DND-41 (cell line): ENCODE measurements around the gene COQ2.

Source experiments
- ATAC-seq: fragments of 200-7000 bp; cut with Tn5 transposase; 3 replicates; pipeline ENCODE4 v1.9.1; 2021; ENCODE audit warnings: low read depth; ENCODE audit not compliant: insufficient read depth
- DNase-seq: peaks from one replicate; pipeline ENCODE4 v3.0.0-alpha.2; 2020
- H2AFZ ChIP-seq: 2 replicates; pipeline ENCODE4 v1.6.0; 2012; ENCODE audit warnings: low read depth, low read length
- H3K27ac ChIP-seq: 2 replicates; pipeline ENCODE4 v1.5.1; 2012; ENCODE audit warnings: low read length, inconsistent platforms
- H3K27me3 ChIP-seq: fragments of 200-600 bp; sonication (generic); 2 replicates; pipeline ENCODE4 v1.6.0; 2012; ENCODE audit warnings: low read length, mild to moderate bottlenecking, inconsistent platforms; ENCODE audit not compliant: insufficient read depth, poor library complexity
- H3K36me3 ChIP-seq: 2 replicates; pipeline ENCODE4 v1.5.1; 2012; ENCODE audit warnings: low read length, inconsistent platforms; ENCODE audit not compliant: insufficient read depth
- H3K4me1 ChIP-seq: 2 replicates; pipeline ENCODE4 v1.5.1; 2012; ENCODE audit warnings: mild to moderate bottlenecking, low read length; ENCODE audit not compliant: insufficient read depth
- H3K4me2 ChIP-seq: 2 replicates; pipeline ENCODE4 v1.6.0; 2012; ENCODE audit warnings: mild to moderate bottlenecking, moderate library complexity, low read length, inconsistent platforms; ENCODE audit not compliant: insufficient read depth
- H3K4me3 ChIP-seq, 2 experiments: fragments of 200-600 bp in 1 of 2; shearing (Covaris generic) in 1 of 2; 2 replicates each; pipeline ENCODE4 v1.5.1; 2012 to 2016; ENCODE audit warnings: inconsistent platforms in 2 of 2, low read length in 2 of 2, mild to moderate bottlenecking in 2 of 2, low read depth in 1 of 2, moderate library complexity in 1 of 2
- H3K79me2 ChIP-seq: 2 replicates; pipeline ENCODE4 v1.6.0; 2012; ENCODE audit warnings: low read length, inconsistent platforms; ENCODE audit not compliant: insufficient read depth
- H3K9ac ChIP-seq: 2 replicates; pipeline ENCODE4 v1.6.0; 2012; ENCODE audit warnings: low read depth, mild to moderate bottlenecking, inconsistent platforms, low read length, moderate library complexity
- H3K9me3 ChIP-seq: 2 replicates; pipeline ENCODE4 v1.5.1; 2012; ENCODE audit warnings: low read length, moderate library complexity, mild to moderate bottlenecking, inconsistent platforms; ENCODE audit not compliant: insufficient read depth, severe bottlenecking
- H4K20me1 ChIP-seq: 2 replicates; pipeline ENCODE4 v1.6.0; 2012; ENCODE audit warnings: low read length; ENCODE audit not compliant: insufficient read depth
- EZH2 ChIP-seq: IDR thresholded peaks from 3 replicates; pipeline ENCODE4 v1.6.1; 2012; ENCODE audit warnings: borderline replicate concordance, low read depth, mild to moderate bottlenecking, moderate library complexity, low read length, inconsistent platforms; ENCODE audit not compliant: severe bottlenecking
- TF ChIP-seq, protein P1 (sequence below): IDR thresholded peaks from 2 replicates; pipeline ENCODE4 v1.5.1; 2012; ENCODE audit warnings: borderline replicate concordance, low read length, moderate library complexity, mild to moderate bottlenecking; ENCODE audit not compliant: poor library complexity, severe bottlenecking; ENCODE audit errors: extremely low read depth

The COQ2 gene

DNA sequence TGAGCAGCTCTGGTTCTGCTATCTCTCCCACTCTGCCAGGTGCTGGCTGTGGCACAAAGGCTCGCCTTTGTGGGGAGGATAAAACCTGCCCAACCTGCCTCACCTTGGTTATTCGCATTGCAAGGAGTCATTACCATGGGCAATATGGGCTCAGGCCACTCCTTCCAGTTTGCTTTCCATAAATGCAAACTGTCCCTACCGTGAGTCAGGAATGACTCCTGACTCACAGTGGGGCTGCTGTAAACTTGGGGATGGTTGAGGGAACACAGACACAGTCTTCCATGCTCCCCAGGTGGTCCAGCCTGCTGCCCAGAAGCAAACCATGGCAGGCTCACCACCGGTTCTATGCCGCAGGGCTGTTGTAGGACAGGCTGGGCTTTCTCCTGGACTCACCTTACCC lies 36.1 kb downstream of the COQ2 start:
- Histone ChIP-seq H3K27ac (no peak overlapping the region), H3K36me3 (no peaks in the 10 kb centered on the region), H3K9ac (no peak overlapping the region), H3K4me2 (no peak overlapping the region), H3K9me3 (no peaks in the 10 kb centered on the region), H3K4me3 (no peak overlapping the region), H3K27me3 (no peaks in the 10 kb centered on the region), H3K4me1 (no peaks in the 10 kb centered on the region), H3K79me2 (no peaks in the 10 kb centered on the region), H2AFZ (no peak overlapping the region), H4K20me1 (no peaks in the 10 kb centered on the region)
- DNase-seq = no peak
- TF ChIP-seq EZH2 = no peak
- TF ChIP-seq, protein P1, sequence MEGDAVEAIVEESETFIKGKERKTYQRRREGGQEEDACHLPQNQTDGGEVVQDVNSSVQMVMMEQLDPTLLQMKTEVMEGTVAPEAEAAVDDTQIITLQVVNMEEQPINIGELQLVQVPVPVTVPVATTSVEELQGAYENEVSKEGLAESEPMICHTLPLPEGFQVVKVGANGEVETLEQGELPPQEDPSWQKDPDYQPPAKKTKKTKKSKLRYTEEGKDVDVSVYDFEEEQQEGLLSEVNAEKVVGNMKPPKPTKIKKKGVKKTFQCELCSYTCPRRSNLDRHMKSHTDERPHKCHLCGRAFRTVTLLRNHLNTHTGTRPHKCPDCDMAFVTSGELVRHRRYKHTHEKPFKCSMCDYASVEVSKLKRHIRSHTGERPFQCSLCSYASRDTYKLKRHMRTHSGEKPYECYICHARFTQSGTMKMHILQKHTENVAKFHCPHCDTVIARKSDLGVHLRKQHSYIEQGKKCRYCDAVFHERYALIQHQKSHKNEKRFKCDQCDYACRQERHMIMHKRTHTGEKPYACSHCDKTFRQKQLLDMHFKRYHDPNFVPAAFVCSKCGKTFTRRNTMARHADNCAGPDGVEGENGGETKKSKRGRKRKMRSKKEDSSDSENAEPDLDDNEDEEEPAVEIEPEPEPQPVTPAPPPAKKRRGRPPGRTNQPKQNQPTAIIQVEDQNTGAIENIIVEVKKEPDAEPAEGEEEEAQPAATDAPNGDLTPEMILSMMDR = no peak
- ATAC-seq = no peak

DNA sequence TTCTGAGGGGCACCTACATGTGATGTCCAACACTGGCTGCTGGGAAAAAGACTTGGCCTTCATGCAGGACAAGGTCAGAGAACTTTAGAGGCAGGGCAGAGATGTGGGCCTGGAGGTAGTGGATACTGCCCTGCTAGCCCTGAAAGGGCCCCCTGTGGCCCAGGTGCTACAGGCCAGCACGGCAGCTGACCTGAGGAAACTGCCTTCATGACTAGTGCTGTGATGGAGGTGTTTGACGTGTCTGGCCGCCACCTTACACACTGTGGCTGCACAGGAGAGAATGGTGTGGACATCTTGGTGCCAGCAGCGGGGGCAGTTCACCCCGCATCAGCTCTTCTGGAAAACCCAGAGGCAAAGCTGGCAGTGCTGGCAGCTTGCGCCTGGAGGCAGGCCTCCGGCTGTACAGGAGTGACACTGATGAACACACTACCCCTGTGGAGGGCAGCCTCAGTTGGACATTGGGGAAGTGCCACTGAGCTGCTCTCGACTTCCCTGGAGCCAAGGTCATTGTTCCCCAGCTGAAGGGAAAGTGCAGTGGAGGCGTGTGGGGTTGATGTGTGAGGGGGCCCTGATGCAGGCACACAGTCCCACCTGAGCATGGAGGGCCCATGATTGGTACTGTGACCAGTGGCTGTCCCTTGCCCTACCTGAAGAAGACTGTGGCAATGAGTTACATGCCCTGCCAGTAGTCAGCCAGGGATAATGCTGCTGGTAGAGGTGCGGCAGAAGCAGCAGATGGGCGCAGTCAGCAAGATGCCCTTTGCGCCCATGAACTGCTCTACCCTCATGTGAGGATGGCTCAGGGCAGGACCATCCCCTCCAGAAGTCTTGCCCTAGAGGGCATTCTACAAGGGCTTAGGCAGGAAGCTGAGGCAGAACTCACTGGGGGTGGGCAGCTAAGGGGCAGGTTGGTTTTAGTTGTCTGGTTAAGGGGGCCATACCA lies 36.9 kb downstream of the COQ2 start:
- H3K79me2 ChIP-seq = no peaks in the 10 kb centered on the region
- H4K20me1 ChIP-seq = no peaks in the 10 kb centered on the region
- no peaks in the 10 kb centered on the region for H3K9me3 ChIP-seq
- H3K27me3 ChIP-seq = no peaks in the 10 kb centered on the region
- no peak overlapping the region for H3K9ac ChIP-seq
- TF ChIP-seq EZH2 = no peak
- TF ChIP-seq, protein P1 = no peak
- no peaks in the 10 kb centered on the region for H3K36me3 ChIP-seq
- ATAC-seq = no peak
- H3K4me2 ChIP-seq = no peak overlapping the region
- no peak overlapping the region for H3K4me3 ChIP-seq
- no peak overlapping the region for H2AFZ ChIP-seq
- H3K4me1 ChIP-seq = no peaks in the 10 kb centered on the region
- no peak for DNase-seq
- H3K27ac ChIP-seq = no peak overlapping the region

DNA sequence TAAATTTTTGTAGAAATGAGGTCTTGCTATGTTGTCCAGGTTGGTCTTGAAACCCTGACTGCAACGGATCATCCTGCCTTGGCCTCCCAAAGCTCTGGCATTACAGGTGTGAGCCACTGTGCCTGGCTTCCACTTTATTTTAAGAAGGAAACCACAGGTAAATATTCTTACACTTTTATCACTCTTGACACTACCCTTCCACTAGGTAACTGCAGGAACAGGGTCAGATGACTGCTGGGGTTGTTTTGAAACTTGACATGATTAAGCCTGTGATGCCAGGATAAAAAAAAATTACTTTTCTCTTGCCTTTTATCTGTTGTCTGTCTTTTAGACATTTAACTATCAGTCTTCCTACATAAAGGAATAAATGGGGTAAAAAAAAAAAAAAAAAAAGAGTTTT lies 43.5 kb downstream of the COQ2 start:
- Histone ChIP-seq H3K4me2 (no peak overlapping the region), H2AFZ (no peak overlapping the region), H3K27ac (no peak overlapping the region), H3K79me2 (no peaks in the 10 kb centered on the region), H3K4me1 (no peaks in the 10 kb centered on the region), H3K9me3 (no peaks in the 10 kb centered on the region), H4K20me1 (no peaks in the 10 kb centered on the region), H3K27me3 (no peaks in the 10 kb centered on the region), H3K9ac (no peak overlapping the region), H3K36me3 (no peaks in the 10 kb centered on the region), H3K4me3 (no peak overlapping the region)
- TF ChIP-seq, protein P1 = no peak
- TF ChIP-seq EZH2 = no peak
- no peak for ATAC-seq
- no peak for DNase-seq
